ENCODE data around the gene FBXW7. TPM values are rescaled to one million over a fixed set of nuclear protein-coding genes. Genes with fewer than 3 reads are reported as not detected.

Gene FBXW7
- polyA plus RNA-seq, 1 donor from 2014 or later, result 55.7 TPM

- Histone ChIP-seq H3K4me2 (ENCODE audit: low read length) (no peak overlapping the region), H2AFZ (ENCODE audit: low read depth, low read length) (no peak overlapping the region), H3K9me2 (ENCODE audit: insufficient read depth, low read length) (no peaks in the 10 kb centered on the region), H3K9me3 (ENCODE audit: low read length) (no peaks in the 10 kb centered on the region), H4K20me1 (ENCODE audit: insufficient read depth) (no peaks in the 10 kb centered on the region), H3K4me3 (ENCODE audit: low read length) (no peak overlapping the region), H3K27ac (ENCODE audit: low read length) (no peak overlapping the region), H3K36me3 (ENCODE audit: insufficient read depth, low read length) (no peaks in the 10 kb centered on the region), H3K27me3 (ENCODE audit: insufficient read depth, low read depth, low read length) (no peaks in the 10 kb centered on the region), H3K79me2 (replicated peaks; ENCODE audit: insufficient read depth, low read length) (no peaks in the 10 kb centered on the region), H3K9ac (ENCODE audit: low read length) (no peak overlapping the region), H3F3A (ENCODE audit: insufficient read depth, low read length, poor library complexity, severe bottlenecking) (no peaks in the 10 kb centered on the region)
- TF ChIP-seq SMC3 (conservative IDR thresholded peaks at IDR 0.05; ENCODE audit: poor library complexity) (no peak), EP300 (conservative IDR thresholded peaks at IDR 0.05; ENCODE audit: poor library complexity, severe bottlenecking) (no peak), POLR2AphosphoS5 (IDR thresholded peaks at IDR 0.05) (no peak), CTCF (IDR thresholded peaks at IDR 0.05; ENCODE audit: poor library complexity, severe bottlenecking) (no peak), REST (IDR thresholded peaks at IDR 0.05; ENCODE audit: borderline replicate concordance) (no peak), RAD21 (conservative IDR thresholded peaks at IDR 0.05) (no peak), MXI1 (conservative IDR thresholded peaks at IDR 0.05; ENCODE audit: poor library complexity, severe bottlenecking) (no peak), EZH2 (IDR thresholded peaks at IDR 0.05; ENCODE audit: borderline replicate concordance, insufficient read depth, low read length, poor library complexity, severe bottlenecking) (no peak), TAF1 (IDR thresholded peaks at IDR 0.05; ENCODE audit: low read depth) (no peak)
Measured at GRCh38 chr4:152419809-152420208, 116.1 kb downstream of the FBXW7 start.

- no peaks in the 10 kb centered on the region for H3K9me3 ChIP-seq (ENCODE audit: low read length)
- no peaks in the 10 kb centered on the region for H3K9me2 ChIP-seq (ENCODE audit: insufficient read depth, low read length)
- no peaks in the 10 kb centered on the region for H3K79me2 ChIP-seq (replicated peaks; ENCODE audit: insufficient read depth, low read length)
- H3K9ac ChIP-seq (ENCODE audit: low read length), result no peak overlapping the region
- no peaks in the 10 kb centered on the region for H3K27me3 ChIP-seq (ENCODE audit: insufficient read depth, low read depth, low read length)
- H4K20me1 ChIP-seq (ENCODE audit: insufficient read depth), result no peaks in the 10 kb centered on the region
- no peaks in the 10 kb centered on the region for H3K36me3 ChIP-seq (ENCODE audit: insufficient read depth, low read length)
- no peak overlapping the region for H3K27ac ChIP-seq (ENCODE audit: low read length)
- no peak overlapping the region for H3K4me3 ChIP-seq (ENCODE audit: low read length)
- TF ChIP-seq EP300 (conservative IDR thresholded peaks at IDR 0.05; ENCODE audit: poor library complexity, severe bottlenecking) (no peak), EZH2 (IDR thresholded peaks at IDR 0.05; ENCODE audit: borderline replicate concordance, insufficient read depth, low read length, poor library complexity, severe bottlenecking) (no peak), MXI1 (conservative IDR thresholded peaks at IDR 0.05; ENCODE audit: poor library complexity, severe bottlenecking) (no peak), POLR2AphosphoS5 (IDR thresholded peaks at IDR 0.05) (no peak), SMC3 (conservative IDR thresholded peaks at IDR 0.05; ENCODE audit: poor library complexity) (no peak), CTCF (IDR thresholded peaks at IDR 0.05; ENCODE audit: poor library complexity, severe bottlenecking) (no peak)
- H3F3A ChIP-seq (ENCODE audit: insufficient read depth, low read length, poor library complexity, severe bottlenecking), result no peaks in the 10 kb centered on the region
- no peak overlapping the region for H3K4me2 ChIP-seq (ENCODE audit: low read length)
- no peak overlapping the region for H2AFZ ChIP-seq (ENCODE audit: low read depth, low read length)
Measured at GRCh38 chr4:152417673-152418072, 118.2 kb downstream of the FBXW7 start.

All from neural cell (in vitro differentiated cells).